B cell (primary cell): ENCODE results near the gene IL12A. TPM values are rescaled to one million over a fixed set of nuclear protein-coding genes. Genes with fewer than 3 reads are reported as not detected.

ENCODE experiments used
- ATAC-seq: fragments of 200-7000 bp; cut with Tn5 transposase; one replicate; pipeline ENCODE4 v1.10.0; 2021; ENCODE audit warnings: low read depth, mild to moderate bottlenecking, moderate number of reproducible peaks, moderate library complexity
- CTCF ChIA-PET: fragments of 350-600 bp; sonication (Branson Sonifier 250); formaldehyde crosslinking; loops from one replicate; lab custom pipeline; 2021; ENCODE audit warnings: antibody characterized with exemption, inconsistent platforms; lab: Charles Lee
- POLR2A ChIA-PET: fragments of 350-600 bp; sonication (Branson Sonifier 250); formaldehyde crosslinking; loops from one replicate; lab custom pipeline; 2021; ENCODE audit warnings: antibody characterized with exemption; lab: Charles Lee
- DNase-seq: peaks from one replicate; pipeline ENCODE4 v3.0.0; 2013
- H2AFZ ChIP-seq: 2 replicates; pipeline ENCODE4 v1.6.1; 2012; ENCODE audit warnings: mild to moderate bottlenecking, low read depth, low read length; ENCODE audit not compliant: insufficient read depth, poor library complexity, severe bottlenecking
- H3K27ac ChIP-seq, 2 donors: 1 replicate in 1 of 2; 2 replicates in 1 of 2; pipeline ENCODE4 v1.5.1; 2012 to 2013; ENCODE audit warnings: low read length in 2 of 2, mild to moderate bottlenecking in 2 of 2, moderate library complexity in 1 of 2
- H3K27me3 ChIP-seq, 4 experiments: fragments of 200-600 bp in 1 of 4; sonication (generic) in 1 of 4; replicated peaks in 1 of 4; 1 replicate in 2 of 4; 2 replicates in 2 of 4; pipeline versions ENCODE4 v1.6.1 to v1.7.0; 2013 to 2016; ENCODE audit warnings: low read length in 3 of 4, mild to moderate bottlenecking in 2 of 4, mixed read lengths in 1 of 4, moderate library complexity in 1 of 4; ENCODE audit not compliant: insufficient read depth in 4 of 4, control insufficient read depth in 3 of 4; ENCODE audit errors: control extremely low read depth in 1 of 4
- H3K36me3 ChIP-seq, 2 experiments: replicated peaks in 1 of 2; 1 replicate in 1 of 2; 2 replicates in 1 of 2; pipeline versions ENCODE4 v1.6.1 to v1.7.1; 2013; ENCODE audit warnings: low read length in 1 of 2; ENCODE audit not compliant: insufficient read depth in 2 of 2, control insufficient read depth in 1 of 2; ENCODE audit errors: control extremely low read depth in 1 of 2, extremely low read depth in 1 of 2
- H3K4me1 ChIP-seq, 2 donors: fragments of 200-600 bp in 1 of 2; sonication (generic) in 1 of 2; 1 replicate in 1 of 2; 2 replicates in 1 of 2; pipeline versions ENCODE4 v1.5.1 to v1.6.1; 2013 to 2017; ENCODE audit warnings: low read length in 2 of 2; ENCODE audit not compliant: control insufficient read depth in 2 of 2, insufficient read depth in 2 of 2
- H3K4me2 ChIP-seq: replicated peaks from 2 replicates; pipeline ENCODE3; 2012; ENCODE audit warnings: mild to moderate bottlenecking, low read depth, low read length; ENCODE audit not compliant: poor library complexity, severe bottlenecking
- H3K4me3 ChIP-seq, 5 experiments: fragments of 200-600 bp in 1 of 5; sonication (generic) in 1 of 5; 1 replicate in 3 of 5; 2 replicates in 2 of 5; pipeline versions ENCODE4 v1.5.1 to v1.7.0; 2011 to 2016; ENCODE audit warnings: low read length in 4 of 5, mild to moderate bottlenecking in 4 of 5, low read depth in 2 of 5, control low read depth in 1 of 5, moderate library complexity in 1 of 5; ENCODE audit not compliant: insufficient read depth in 1 of 5; ENCODE audit errors: control extremely low read depth in 1 of 5, extremely low read depth in 1 of 5
- H3K79me2 ChIP-seq: fragments of 200-600 bp; sonication (generic); one replicate; pipeline ENCODE4 v1.6.0; 2016; ENCODE audit warnings: low read length; ENCODE audit not compliant: control insufficient read depth, insufficient read depth
- H3K9ac ChIP-seq: fragments of 200-600 bp; sonication (generic); 2 replicates; pipeline ENCODE4 v1.6.1; 2017; ENCODE audit warnings: mild to moderate bottlenecking, low read length, moderate library complexity
- H3K9me3 ChIP-seq, 3 donors: one replicate each; pipeline versions ENCODE4 v1.6.1 to v1.7.1; 2013; ENCODE audit warnings: low read length in 2 of 3; ENCODE audit not compliant: control insufficient read depth in 2 of 3, insufficient read depth in 1 of 3; ENCODE audit errors: control extremely low read depth in 1 of 3
- H4K20me1 ChIP-seq: 2 replicates; pipeline ENCODE4 v1.6.0; 2012; ENCODE audit warnings: mild to moderate bottlenecking, low read length; ENCODE audit not compliant: insufficient read depth, control insufficient read depth, poor library complexity, severe bottlenecking
- H3K27ac Mint-ChIP-seq: one replicate; pipeline ENCODE4 v1.8.0; 2021; ENCODE audit warnings: mixed read lengths
- H3K27me3 Mint-ChIP-seq: one replicate; pipeline ENCODE4 v1.8.0; 2021; ENCODE audit warnings: mixed read lengths
- H3K4me1 Mint-ChIP-seq: one replicate; pipeline ENCODE4 v1.8.0; 2021; ENCODE audit warnings: mixed read lengths
- H3K4me3 Mint-ChIP-seq: one replicate; pipeline ENCODE4 v1.8.0; 2021; ENCODE audit warnings: mixed read lengths
- H3K9me3 Mint-ChIP-seq: one replicate; pipeline ENCODE4 v1.8.0; 2022; ENCODE audit warnings: mixed read lengths; ENCODE audit not compliant: insufficient read depth
- CTCF ChIP-seq: fragments of 200-600 bp; IDR thresholded peaks from one replicate; pipeline ENCODE4 v1.8.0; 2022; ENCODE audit warnings: antibody characterized with exemption, mild to moderate bottlenecking
- EZH2 ChIP-seq: IDR thresholded peaks from 2 replicates; pipeline ENCODE4 v1.6.1; 2012; ENCODE audit warnings: borderline replicate concordance, low read depth, mild to moderate bottlenecking, moderate library complexity, low read length; ENCODE audit not compliant: insufficient read depth, poor library complexity, severe bottlenecking
- WGBS: methylation state at CpG from one replicate; pipeline ENCODE4 v1.1.5; 2013; ENCODE audit warnings: missing lambda C conversion rate; ENCODE audit not compliant: insufficient coverage; 5-methylcytosine and 5-hydroxymethylcytosine counted together
- intact Hi-C: fragments of 100-400 bp; cut with micrococcal nuclease; formaldehyde crosslinking; loops from one replicate; pipeline ENCODE4 v1.10.0; 2022
- polyA plus RNA-seq: library from polyadenylated mRNA; depleted of rRNA; stranded (reverse); fragments of >200 nt; gene quantifications from 2 replicates; pipeline ENCODE4 v1.2.3, GENCODE V29; 2012
- total RNA-seq, 2 donors: library from RNA; stranded (reverse); fragments of 120-200 nt in 1 of 2; gene quantifications; 1 replicate in 1 of 2; 2 replicates in 1 of 2; pipeline versions ENCODE4 v1.2.3 to v1.2.4, GENCODE V29; 2013 to 2022

The IL12A gene
- total and polyA plus RNA-seq, 2 donors (not counting 1 experiment from before 2014, with no cell fraction given) = 6.1 to 9.9 TPM

GRCh38 chr3:159948429-159949144 is 40.0 kb upstream of the IL12A start:
- Mint-ChIP-seq H3K27ac (no peak overlapping the region), H3K9me3 (no peaks in the 10 kb centered on the region), H3K4me3 (no peak overlapping the region), H3K27me3 (peaks cover 9% of the 10 kb centered on the region), H3K4me1 (peaks cover 16% of the 10 kb centered on the region)
- Histone ChIP-seq H3K4me1 (peaks cover 7 to 9% of the 10 kb centered on the region in 2 donors), H3K27ac (no peak overlapping the region), H2AFZ (no peak overlapping the region), H3K4me2 (no peak overlapping the region), H3K27me3 (peaks cover 0 to 12% (median 0%) of the 10 kb centered on the region in 4 experiments), H3K9me3 (no peaks in the 10 kb centered on the region), H3K36me3 (no peaks in the 10 kb centered on the region), H3K9ac (no peak overlapping the region), H4K20me1 (no peaks in the 10 kb centered on the region), H3K4me3 (no peak overlapping the region), H3K79me2 (no peaks in the 10 kb centered on the region)
- intact Hi-C loops = no loop called here
- POLR2A ChIA-PET = no interaction called here
- DNase-seq (no peak), ATAC-seq (no peak)
- CTCF ChIA-PET = no interaction called here
- WGBS = 50% methylated on average over 1 of the region's 5 CpGs
- TF ChIP-seq EZH2 (no peak), CTCF (no peak)

- TF ChIP-seq CTCF = no peak
- no peak for TF ChIP-seq EZH2
- H3K4me3 Mint-ChIP-seq = no peak overlapping the region
- WGBS = no CpG with 5 or more reads among the region's 3 CpGs
Measured at GRCh38 chr3:159950156-159950898, 38.3 kb upstream of the IL12A start.

More at GRCh38 chr3:159950156-159950898, 38.3 kb upstream of the IL12A start:
- H3K27ac ChIP-seq = no peak overlapping the region
- DNase-seq = peak; percentile 9
- Mint-ChIP-seq H3K4me1 (peaks cover 16% of the 10 kb centered on the region), H3K27me3 (peaks cover 7% of the 10 kb centered on the region), H3K27ac (no peak overlapping the region), H3K9me3 (no peaks in the 10 kb centered on the region)
- H3K4me2 ChIP-seq = no peak overlapping the region
- ATAC-seq = no peak
- no peaks in the 10 kb centered on the region for H3K79me2 ChIP-seq
- CTCF ChIA-PET = interaction anchor here (1.0 kb wide), 1 partner anchor 53 kb away, joined by 3 read pairs; no protein-coding TSS in a partner anchor
- no peak overlapping the region for H3K4me3 ChIP-seq
- H4K20me1 ChIP-seq = no peaks in the 10 kb centered on the region
- peaks cover 7 to 9% of the 10 kb centered on the region in 2 donors for H3K4me1 ChIP-seq
- no peak overlapping the region for H2AFZ ChIP-seq
- intact Hi-C loops = no loop called here
- H3K9me3 ChIP-seq = no peaks in the 10 kb centered on the region
- H3K9ac ChIP-seq = no peak overlapping the region
- no peaks in the 10 kb centered on the region for H3K36me3 ChIP-seq
- peaks cover 0 to 12% (median 0%) of the 10 kb centered on the region in 4 experiments for H3K27me3 ChIP-seq
- POLR2A ChIA-PET = no interaction called here
